Mucosa of descending colon (tissue), 3 donors: ENCODE data around the gene SMIM33. TPM values are rescaled to one million over a fixed set of nuclear protein-coding genes. Genes with fewer than 3 reads are reported as not detected.
A peak's percentile ranks its signal among the peaks of the same experiment; 100 is the strongest.
"Not testable (repeated sequence)": the region's sequence is repeated elsewhere in the genome, so short reads cannot be mapped to it uniquely, and the experiment has no call there.

ENCODE experiments used
- ATAC-seq: fragments of 200-7000 bp; cut with Tn5 transposase; one replicate; pipeline ENCODE4 v1.9.1; 2020; ENCODE audit warnings: mild to moderate bottlenecking, moderate library complexity
- DNase-seq, 3 donors: peaks; one replicate each; pipeline ENCODE4 v3.0.0-alpha.2; 2020
- H3K36me3 ChIP-seq: fragments of 200-600 bp; one replicate; pipeline ENCODE4 v1.8.0; 2021; ENCODE audit warnings: low read depth, mild to moderate bottlenecking
- H3K4me1 ChIP-seq: fragments of 200-600 bp; one replicate; pipeline ENCODE4 v1.8.0; 2021; ENCODE audit warnings: low read depth, mild to moderate bottlenecking
- H3K4me3 ChIP-seq: fragments of 200-600 bp; one replicate; pipeline ENCODE4 v1.8.0; 2021; ENCODE audit warnings: mild to moderate bottlenecking
- H3K9me3 ChIP-seq: fragments of 200-600 bp; one replicate; pipeline ENCODE4 v1.8.0; 2021; ENCODE audit warnings: mild to moderate bottlenecking
- intact Hi-C, 2 donors: fragments of 100-400 bp; cut with DNase I in 1 of 2; cut with micrococcal nuclease in 1 of 2; formaldehyde crosslinking; loops; one replicate each; pipeline versions ENCODE4 v1.11.0 to v1.11.1; 2022; cut with DNase I, micrococcal nuclease
- total RNA-seq, 3 donors: library from RNA; stranded (reverse); fragmentation: NEBNext Ultra II Directional in 2 of 3; extraction: Animal tissue kit (Norgen Biotek cat#: 25700) in 2 of 3; gene quantifications; one replicate each; pipeline versions ENCODE4 v1.2.1 to v1.2.4, GENCODE V29; 2021 to 2023
- TF ChIP-seq, protein P1 (sequence below): fragments of 200-600 bp; IDR thresholded peaks from one replicate; pipeline ENCODE4 v1.8.0; 2022; ENCODE audit warnings: antibody characterized with exemption, mild to moderate bottlenecking
- donor health status: DM: no; HTN: no; CAD: no; lungs with moderate emphysema.
- donor health status: DM: no; HTN: no; CAD: no.
- donor health status: DM: no; HTN: yes; CAD: no.

SMIM33 gene
- total RNA-seq, 3 donors from 2014 or later = 1.8 to 5.2 (median 2.8) TPM

DNA sequence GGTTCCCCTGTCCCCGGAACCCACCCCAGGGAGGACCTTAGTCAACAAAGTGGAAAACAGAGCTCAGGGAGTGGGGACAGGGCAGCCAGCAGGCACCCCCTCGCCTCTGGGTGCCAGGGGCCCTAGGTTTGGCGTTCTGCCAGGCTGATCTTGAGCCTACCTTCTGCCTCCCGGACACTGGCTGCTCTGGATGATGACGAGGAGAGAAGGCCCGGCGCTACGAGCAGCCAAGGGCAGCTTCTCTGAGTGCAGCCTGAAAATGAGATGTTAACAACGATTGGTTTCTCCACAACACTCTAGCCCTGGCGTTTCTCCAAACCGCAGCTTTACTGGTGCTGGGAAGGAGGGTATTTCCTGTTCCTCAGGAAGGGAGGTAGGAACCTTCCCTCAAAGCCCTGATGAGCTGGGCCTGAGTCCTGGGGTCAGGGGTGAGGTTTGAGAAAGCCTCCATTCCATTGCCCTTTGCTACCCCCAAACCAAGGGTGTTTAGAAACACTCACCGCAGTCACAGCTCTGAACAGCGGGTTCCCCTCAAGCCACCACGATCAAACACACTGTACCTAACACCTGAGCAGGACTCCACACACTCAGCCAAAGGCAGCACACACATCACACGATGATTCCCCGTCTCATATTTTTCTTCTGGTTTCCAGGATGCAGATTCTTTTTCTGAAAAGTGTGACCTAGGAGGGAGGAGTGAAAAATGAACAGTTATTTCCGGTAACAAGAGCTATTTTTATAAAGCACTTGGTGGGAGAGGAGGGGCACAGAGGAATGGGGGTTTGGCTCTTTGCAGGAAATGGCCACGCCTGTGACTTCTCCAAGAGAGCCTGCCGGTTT is 11.5 kb downstream of the SMIM33 start, which contains the start of gene STING1:
Gene STING1, minus strand, starts transcription at position 709 of the 840 bp plus-strand sequence. CDS start 1,054 bp downstream, outside the sequence.
- no peak within 1 kb of the TSS for H3K4me3 ChIP-seq
- TF ChIP-seq, protein P1, sequence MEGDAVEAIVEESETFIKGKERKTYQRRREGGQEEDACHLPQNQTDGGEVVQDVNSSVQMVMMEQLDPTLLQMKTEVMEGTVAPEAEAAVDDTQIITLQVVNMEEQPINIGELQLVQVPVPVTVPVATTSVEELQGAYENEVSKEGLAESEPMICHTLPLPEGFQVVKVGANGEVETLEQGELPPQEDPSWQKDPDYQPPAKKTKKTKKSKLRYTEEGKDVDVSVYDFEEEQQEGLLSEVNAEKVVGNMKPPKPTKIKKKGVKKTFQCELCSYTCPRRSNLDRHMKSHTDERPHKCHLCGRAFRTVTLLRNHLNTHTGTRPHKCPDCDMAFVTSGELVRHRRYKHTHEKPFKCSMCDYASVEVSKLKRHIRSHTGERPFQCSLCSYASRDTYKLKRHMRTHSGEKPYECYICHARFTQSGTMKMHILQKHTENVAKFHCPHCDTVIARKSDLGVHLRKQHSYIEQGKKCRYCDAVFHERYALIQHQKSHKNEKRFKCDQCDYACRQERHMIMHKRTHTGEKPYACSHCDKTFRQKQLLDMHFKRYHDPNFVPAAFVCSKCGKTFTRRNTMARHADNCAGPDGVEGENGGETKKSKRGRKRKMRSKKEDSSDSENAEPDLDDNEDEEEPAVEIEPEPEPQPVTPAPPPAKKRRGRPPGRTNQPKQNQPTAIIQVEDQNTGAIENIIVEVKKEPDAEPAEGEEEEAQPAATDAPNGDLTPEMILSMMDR = no peak
- DNase-seq (peak; percentile 84 to 92 (median 86)), ATAC-seq (peak; percentile 84)
- no peaks in the 10 kb centered on the region for H3K36me3 ChIP-seq
- peaks cover 15% of the 10 kb centered on the region for H3K4me1 ChIP-seq
- intact Hi-C loops = no loop called here
- no peaks in the 10 kb centered on the region for H3K9me3 ChIP-seq

DNA sequence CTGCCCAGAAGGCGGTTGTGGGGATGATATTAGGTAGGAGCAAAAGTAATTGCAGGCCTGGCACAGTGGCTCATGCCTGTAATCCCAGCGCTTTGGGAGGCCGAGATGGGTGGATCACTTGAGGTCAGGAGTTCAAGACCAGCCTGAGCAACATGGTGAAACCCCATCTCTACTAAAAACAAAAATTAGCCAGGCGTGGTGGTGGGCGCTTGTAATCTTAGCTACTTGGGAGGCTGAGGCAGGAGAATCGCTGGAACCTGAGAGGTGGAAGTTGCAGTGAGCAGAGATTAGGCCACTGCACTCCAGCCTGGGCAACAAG is 12.0 kb downstream of the SMIM33 start:
- ATAC-seq, H3K36me3 ChIP-seq, H3K9me3 ChIP-seq, H3K4me3 ChIP-seq, intact Hi-C loops: not testable (repeated sequence)
- peak; percentile 49 to 65 (median 60) for DNase-seq
- peaks cover 15% of the 10 kb centered on the region for H3K4me1 ChIP-seq

DNA sequence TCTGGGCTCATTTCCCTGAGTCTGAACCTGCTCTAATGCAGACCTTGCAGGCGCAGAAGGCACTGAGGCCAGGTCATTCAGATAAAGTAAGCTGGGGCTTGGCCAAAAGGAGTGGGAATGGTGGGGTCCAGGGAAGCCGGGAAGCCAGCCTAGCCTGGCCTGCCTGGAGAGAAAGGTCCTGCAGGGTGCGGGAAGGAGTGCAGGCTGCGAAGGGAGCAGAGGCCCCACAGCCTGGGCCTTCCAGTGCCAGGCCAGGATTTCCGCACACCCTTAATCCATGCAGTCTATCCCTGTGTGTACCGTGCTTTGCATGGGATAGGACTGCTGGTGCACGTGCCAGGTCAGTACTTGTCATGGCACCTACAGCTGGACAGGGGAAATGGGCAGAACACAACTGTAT is 15.4 kb downstream of the SMIM33 start:
- H3K36me3 ChIP-seq = no peaks in the 10 kb centered on the region
- intact Hi-C loops = no loop called here
- no peak overlapping the region for H3K4me3 ChIP-seq
- H3K4me1 ChIP-seq = peaks cover 15% of the 10 kb centered on the region
- TF ChIP-seq, protein P1 = no peak
- DNase-seq (no peak), ATAC-seq (no peak)
- no peaks in the 10 kb centered on the region for H3K9me3 ChIP-seq

DNA sequence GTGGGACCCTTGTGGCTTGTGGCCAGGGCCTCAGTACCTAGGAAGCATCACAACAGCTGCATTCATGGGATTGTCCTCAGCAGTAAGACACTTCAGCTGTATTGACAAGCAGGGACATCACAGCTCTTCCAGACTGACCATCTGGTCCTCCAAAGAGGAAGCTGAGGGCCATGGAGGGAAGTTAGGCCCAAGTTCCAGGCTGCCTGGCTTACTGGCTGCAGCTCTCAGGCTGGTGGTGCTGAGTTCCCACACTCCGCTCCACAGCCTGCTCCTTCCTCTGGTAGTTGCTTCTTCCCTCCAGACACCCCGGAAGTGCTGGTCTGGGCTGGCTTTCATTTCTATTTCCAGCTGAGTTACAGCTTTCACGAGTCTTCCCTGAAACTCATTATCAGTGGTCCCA is 17.5 kb downstream of the SMIM33 start:
- DNase-seq = no peak

DNA sequence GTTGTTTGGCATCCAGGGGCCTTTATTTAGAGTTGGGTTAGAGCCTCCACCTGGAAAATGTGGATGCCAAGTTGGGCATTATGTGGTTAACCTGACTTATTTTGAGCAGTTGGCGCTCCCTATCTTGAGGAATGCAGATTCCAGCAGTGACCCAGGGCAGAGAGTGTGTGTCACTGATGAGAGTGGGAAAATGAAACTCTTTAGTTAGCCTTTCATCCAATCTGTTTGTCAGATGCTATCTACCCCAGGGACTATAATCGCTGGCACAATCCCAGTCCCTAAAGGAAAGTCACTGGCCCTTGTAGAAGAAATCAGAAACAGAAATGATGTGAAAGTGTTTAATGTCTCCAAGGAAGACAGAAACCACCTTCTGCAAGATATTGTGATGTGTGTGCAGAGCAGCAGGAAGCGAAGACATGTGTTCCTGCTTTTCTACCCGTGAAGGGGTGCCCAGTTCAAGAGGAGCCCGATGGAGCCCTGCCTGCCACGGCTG is 21.9 kb downstream of the SMIM33 start:
- no peaks in the 10 kb centered on the region for H3K9me3 ChIP-seq
- TF ChIP-seq, protein P1 = no peak
- ATAC-seq = peak; percentile 83

More for the DNA sequence above, 17.5 kb downstream of the SMIM33 start:
- TF ChIP-seq, protein P1 = no peak
- intact Hi-C loops = no loop called here
- Histone ChIP-seq H3K9me3 (no peaks in the 10 kb centered on the region), H3K36me3 (no peaks in the 10 kb centered on the region), H3K4me1 (no peaks in the 10 kb centered on the region), H3K4me3 (no peak overlapping the region)
- peak; percentile 51 for ATAC-seq

DNA sequence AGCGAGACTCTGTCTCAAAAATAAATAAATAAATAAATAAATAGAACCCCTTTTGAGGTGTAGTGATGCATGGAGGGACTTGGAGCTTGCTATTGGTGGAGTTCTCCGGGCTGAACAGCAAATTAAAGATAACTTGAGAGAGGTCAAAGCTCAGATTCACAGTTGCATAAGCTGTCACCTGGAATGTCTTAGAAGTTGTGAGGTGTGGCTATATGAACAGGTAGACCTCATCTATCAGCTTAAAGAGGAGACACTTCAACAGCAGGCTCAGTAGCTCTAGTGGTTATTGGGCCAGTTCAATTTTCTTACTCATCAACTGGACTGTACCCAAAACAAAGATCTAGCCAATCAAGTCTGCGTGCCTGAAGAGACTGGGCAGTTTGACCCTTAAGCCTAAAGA is 23.5 kb downstream of the SMIM33 start:
- ATAC-seq = peak; percentile 60
- H3K4me3 ChIP-seq = no peak overlapping the region
- no peaks in the 10 kb centered on the region for H3K4me1 ChIP-seq
- no peaks in the 10 kb centered on the region for H3K9me3 ChIP-seq
- intact Hi-C loops = no loop called here
- no peak for DNase-seq
- H3K36me3 ChIP-seq = no peaks in the 10 kb centered on the region
- TF ChIP-seq, protein P1 = no peak

More for the DNA sequence above, 21.9 kb downstream of the SMIM33 start:
- intact Hi-C loops = no loop called here
- no peak for DNase-seq
- no peaks in the 10 kb centered on the region for H3K36me3 ChIP-seq
- H3K4me1 ChIP-seq = no peaks in the 10 kb centered on the region
- no peak overlapping the region for H3K4me3 ChIP-seq
